Measurements from ENCODE around the gene SPAG9. TPM values are rescaled to one million over a fixed set of nuclear protein-coding genes. Genes with fewer than 3 reads are reported as not detected.

SPAG9 gene
- total RNA-seq, 1 experiment from 2014 or later: 158 TPM

- in situ Hi-C loops (cut with HindIII; ENCODE audit: low sequenced_read_pairs): loop anchor here (10.0 kb wide), 1 partner anchor 181 kb away; no protein-coding TSS in a partner anchor
- DNase-seq (ENCODE audit: low spot score): no peak
Measured at GRCh38 chr17:50966163-50966666, 154.5 kb downstream of the SPAG9 start.

- in situ Hi-C loops (cut with HindIII; ENCODE audit: low sequenced_read_pairs): loop anchor here (10.0 kb wide), 1 partner anchor 178 kb away; no protein-coding TSS in a partner anchor
Measured at GRCh38 chr17:50963139-50963538, 157.5 kb downstream of the SPAG9 start.

GRCh38 chr17:50961282-50962220 is 159.1 kb downstream of the SPAG9 start:
- DNase-seq (ENCODE audit: low spot score): peak; percentile 91
- in situ Hi-C loops (cut with HindIII; ENCODE audit: low sequenced_read_pairs): loop anchor here (10.0 kb wide), 1 partner anchor 177 kb away; no protein-coding TSS in a partner anchor

More at GRCh38 chr17:50963139-50963538, 157.5 kb downstream of the SPAG9 start:
- no peak for DNase-seq (ENCODE audit: low spot score)

GRCh38 chr17:50959341-50959740 is 161.3 kb downstream of the SPAG9 start:
- in situ Hi-C loops (cut with HindIII; ENCODE audit: low sequenced_read_pairs): no loop called here
- DNase-seq (ENCODE audit: low spot score): no peak

- in situ Hi-C loops (cut with HindIII; ENCODE audit: low sequenced_read_pairs): no loop called here
Measured at GRCh38 chr17:50957600-50958575, 162.8 kb downstream of the SPAG9 start.

GRCh38 chr17:50956750-50957523 is 163.7 kb downstream of the SPAG9 start:
- in situ Hi-C loops (cut with HindIII; ENCODE audit: low sequenced_read_pairs): no loop called here
- peak; percentile 76 for DNase-seq (ENCODE audit: low spot score)

More at GRCh38 chr17:50957600-50958575, 162.8 kb downstream of the SPAG9 start:
- DNase-seq (ENCODE audit: low spot score): no peak

DNA sequence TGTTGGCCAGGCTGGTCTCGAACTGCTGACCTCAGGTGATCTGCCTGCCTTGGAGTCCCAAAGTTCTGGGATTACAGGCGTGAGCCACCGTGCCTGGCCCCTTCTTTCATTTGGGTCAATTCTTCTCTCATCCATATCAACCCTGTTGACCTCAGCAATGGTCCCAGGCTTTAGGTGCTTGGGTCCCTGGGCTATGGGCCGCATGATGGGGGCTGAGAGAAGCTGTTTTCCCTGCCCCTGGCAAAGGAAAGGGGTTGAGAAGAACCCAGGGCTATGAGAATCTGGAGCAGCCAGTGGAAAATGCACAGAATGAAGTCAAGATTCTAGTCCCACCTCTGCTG is 164.3 kb downstream of the SPAG9 start:
- DNase-seq (ENCODE audit: low spot score): no peak
- in situ Hi-C loops (cut with HindIII; ENCODE audit: low sequenced_read_pairs): no loop called here

DNA sequence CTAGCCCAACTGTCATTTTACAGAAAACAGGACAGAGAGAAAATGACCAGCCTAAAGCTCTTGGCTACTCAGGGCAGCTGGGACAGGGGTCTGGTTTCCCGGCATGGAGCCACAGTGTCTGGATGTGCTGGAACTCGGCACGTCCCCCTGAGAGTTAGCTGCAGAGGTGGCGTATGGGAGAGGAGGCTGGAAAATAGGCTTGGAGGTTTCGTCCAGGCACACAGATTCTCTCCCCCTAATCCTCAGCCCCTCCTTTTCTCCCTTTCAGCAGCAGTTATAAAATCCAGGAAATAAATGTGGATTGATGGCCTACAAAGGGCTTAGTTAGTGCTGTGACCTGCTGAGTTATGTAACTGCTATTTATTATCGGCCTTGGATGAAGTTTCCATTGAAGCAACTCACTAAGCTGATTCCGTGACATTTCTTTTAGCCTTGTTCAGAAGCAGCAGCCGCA is 165.0 kb downstream of the SPAG9 start:
- no peak for DNase-seq (ENCODE audit: low spot score)
- in situ Hi-C loops (cut with HindIII; ENCODE audit: low sequenced_read_pairs): no loop called here

DNA sequence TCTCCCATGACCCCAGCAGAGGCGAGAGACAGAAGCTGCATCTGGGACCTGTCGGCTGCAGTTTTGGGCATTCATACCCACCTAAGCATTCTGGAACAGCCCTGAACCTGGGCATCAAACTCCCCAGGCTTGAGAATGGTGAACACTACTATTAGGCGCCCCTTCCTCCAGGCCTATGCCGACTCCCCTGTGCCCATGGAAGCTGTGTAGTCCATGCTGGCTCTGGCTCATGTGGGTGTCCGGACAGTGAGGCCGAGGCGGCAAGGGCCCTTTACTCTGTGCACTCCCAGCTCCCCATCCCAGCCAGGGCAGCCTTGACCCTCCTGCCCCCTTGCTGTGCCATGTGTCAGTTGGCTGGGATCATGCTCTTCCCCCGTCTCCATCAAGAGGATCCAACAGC is 165.5 kb downstream of the SPAG9 start:
- DNase-seq (ENCODE audit: low spot score): no peak
- in situ Hi-C loops (cut with HindIII; ENCODE audit: low sequenced_read_pairs): no loop called here

DNA sequence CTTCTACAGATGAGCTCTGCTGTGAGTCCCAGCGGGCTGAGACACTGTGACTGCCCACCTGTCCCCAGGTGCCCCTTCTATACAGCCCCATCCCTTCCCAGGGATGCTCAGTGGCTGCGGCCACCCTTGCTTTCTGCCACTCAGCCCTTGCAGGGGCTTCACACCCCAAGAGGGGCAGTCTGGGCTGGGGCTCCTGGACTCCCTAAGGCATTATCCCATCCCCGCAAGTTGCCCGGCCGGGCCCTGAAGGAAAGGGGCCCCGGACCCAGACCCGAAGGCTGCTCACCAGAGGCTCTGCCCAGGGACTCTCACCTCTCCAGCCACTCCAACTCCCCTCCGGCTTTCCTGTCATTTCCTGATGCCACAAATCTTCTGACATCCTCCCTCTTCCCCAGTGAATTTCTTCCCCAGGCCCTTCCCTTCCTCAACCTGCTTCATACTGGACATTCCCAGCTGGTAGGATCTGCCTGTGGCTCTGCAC is 166.0 kb downstream of the SPAG9 start:
- no peak for DNase-seq (ENCODE audit: low spot score)
- in situ Hi-C loops (cut with HindIII; ENCODE audit: low sequenced_read_pairs): no loop called here

DNA sequence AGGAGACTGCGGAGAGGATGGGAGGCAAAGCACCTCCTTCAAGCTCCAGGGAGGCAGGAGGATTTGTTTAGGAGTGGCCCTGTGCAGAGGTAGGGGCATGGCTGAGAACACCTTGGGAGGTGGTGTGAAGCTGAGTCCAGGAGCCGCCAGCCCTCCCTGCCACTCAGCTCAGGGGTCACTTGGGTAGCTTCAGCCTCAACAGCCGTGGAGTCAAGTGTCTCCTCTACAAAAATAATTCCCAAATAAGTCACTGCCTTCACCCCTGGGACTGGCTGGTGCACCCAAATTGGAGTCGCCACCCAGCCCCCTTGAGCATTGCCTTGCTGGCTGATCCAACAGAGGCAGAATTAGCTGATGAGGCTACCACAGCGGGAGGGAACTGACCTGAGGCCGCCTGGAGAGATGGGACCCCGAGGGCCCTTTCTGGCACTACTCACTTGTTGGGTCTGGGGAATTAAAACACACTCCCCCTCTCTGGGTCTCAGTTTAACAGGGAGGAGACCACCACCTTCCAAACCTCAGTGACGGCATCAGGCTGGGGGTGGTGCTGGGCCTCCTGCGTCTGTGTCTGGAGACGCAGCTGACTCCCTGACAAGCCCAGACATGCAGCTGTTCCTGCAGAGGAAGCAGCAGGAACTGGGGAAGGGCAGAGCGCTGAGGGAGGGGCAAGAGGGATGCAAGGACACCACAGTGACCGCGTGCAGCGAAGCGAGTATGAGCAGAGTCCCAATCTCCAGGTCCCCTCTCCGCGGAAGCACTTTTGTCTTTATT is 166.7 kb downstream of the SPAG9 start:
- in situ Hi-C loops (cut with HindIII; ENCODE audit: low sequenced_read_pairs): no loop called here
- no peak for DNase-seq (ENCODE audit: low spot score)

DNA sequence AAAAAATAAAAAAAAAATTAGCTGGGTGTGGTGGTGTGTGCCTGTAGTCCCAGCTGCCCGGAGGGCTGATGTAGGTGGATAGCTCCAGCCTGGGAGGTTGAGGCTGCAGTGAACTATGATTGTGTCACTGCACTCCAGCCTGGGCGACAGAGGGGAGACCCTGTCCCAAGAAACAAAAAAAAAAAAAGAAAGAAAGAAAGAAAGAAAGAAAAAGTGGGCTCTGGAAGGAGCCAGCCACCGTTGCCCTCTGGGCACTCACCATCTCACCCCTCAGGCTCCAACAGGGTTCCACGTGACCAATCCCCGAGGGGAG is 167.2 kb downstream of the SPAG9 start:
- no peak for DNase-seq (ENCODE audit: low spot score)
- in situ Hi-C loops (cut with HindIII; ENCODE audit: low sequenced_read_pairs): no loop called here

- DNase-seq (ENCODE audit: low spot score): no peak
- in situ Hi-C loops (cut with HindIII; ENCODE audit: low sequenced_read_pairs): no loop called here
Measured at GRCh38 chr17:50952889-50953288, 167.8 kb downstream of the SPAG9 start.

DNA sequence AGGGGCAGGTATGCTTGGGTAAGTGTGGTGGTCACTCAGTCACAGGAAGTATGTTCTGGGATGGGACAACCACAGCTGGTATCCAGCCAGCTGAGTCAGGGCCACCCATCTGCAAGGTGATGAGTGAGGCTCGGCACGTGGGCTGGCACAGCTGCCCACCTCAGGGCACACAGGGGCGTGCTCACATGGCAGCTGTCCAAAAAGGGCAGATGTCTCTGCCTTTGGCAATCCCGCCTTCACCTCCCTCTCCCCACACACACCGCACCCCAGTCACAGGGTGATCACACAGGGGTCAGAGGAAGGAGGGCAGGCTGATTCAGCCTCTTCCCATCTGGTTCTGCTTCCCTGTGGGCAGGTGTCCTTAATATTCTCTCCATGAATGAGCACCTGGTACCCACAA is 168.7 kb downstream of the SPAG9 start:
- no peak for DNase-seq (ENCODE audit: low spot score)
- in situ Hi-C loops (cut with HindIII; ENCODE audit: low sequenced_read_pairs): no loop called here

GRCh38 chr17:50949989-50950877 is 170.4 kb downstream of the SPAG9 start:
- in situ Hi-C loops (cut with HindIII; ENCODE audit: low sequenced_read_pairs): loop anchor here (5.0 kb wide), 1 partner anchor 48 kb away; no protein-coding TSS in a partner anchor
- DNase-seq (ENCODE audit: low spot score): peak; percentile 72

- in situ Hi-C loops (cut with HindIII; ENCODE audit: low sequenced_read_pairs): loop anchor here (5.0 kb wide), 1 partner anchor 47 kb away; no protein-coding TSS in a partner anchor
- DNase-seq (ENCODE audit: low spot score): no peak
Measured at GRCh38 chr17:50949128-50949988, 171.3 kb downstream of the SPAG9 start.
